Measurements from ENCODE around the gene SPOCK1.

SPOCK1 gene

GRCh38 chr5:137516961-137517360 is 17.8 kb upstream of the SPOCK1 start:
- no peak for DNase-seq
- H3K4me3 Mint-ChIP-seq: no peak overlapping the region
- TF ChIP-seq, protein P1, sequence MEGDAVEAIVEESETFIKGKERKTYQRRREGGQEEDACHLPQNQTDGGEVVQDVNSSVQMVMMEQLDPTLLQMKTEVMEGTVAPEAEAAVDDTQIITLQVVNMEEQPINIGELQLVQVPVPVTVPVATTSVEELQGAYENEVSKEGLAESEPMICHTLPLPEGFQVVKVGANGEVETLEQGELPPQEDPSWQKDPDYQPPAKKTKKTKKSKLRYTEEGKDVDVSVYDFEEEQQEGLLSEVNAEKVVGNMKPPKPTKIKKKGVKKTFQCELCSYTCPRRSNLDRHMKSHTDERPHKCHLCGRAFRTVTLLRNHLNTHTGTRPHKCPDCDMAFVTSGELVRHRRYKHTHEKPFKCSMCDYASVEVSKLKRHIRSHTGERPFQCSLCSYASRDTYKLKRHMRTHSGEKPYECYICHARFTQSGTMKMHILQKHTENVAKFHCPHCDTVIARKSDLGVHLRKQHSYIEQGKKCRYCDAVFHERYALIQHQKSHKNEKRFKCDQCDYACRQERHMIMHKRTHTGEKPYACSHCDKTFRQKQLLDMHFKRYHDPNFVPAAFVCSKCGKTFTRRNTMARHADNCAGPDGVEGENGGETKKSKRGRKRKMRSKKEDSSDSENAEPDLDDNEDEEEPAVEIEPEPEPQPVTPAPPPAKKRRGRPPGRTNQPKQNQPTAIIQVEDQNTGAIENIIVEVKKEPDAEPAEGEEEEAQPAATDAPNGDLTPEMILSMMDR (IDR thresholded peaks at IDR 0.05): no peak
- H3K4me1 Mint-ChIP-seq: no peaks in the 10 kb centered on the region
- H3K36me3 Mint-ChIP-seq (ENCODE audit: low read depth): no peaks in the 10 kb centered on the region
- peaks cover 81% of the 10 kb centered on the region for H3K27me3 Mint-ChIP-seq (ENCODE audit: low read depth, poor library complexity)
- H3K9me3 Mint-ChIP-seq: peaks cover under 1% of the 10 kb centered on the region
- H3K27ac Mint-ChIP-seq: no peak overlapping the region

GRCh38 chr5:137516251-137516797 is 17.2 kb upstream of the SPOCK1 start:
- no peak overlapping the region for H3K27ac Mint-ChIP-seq
- H3K4me1 Mint-ChIP-seq: no peaks in the 10 kb centered on the region
- TF ChIP-seq, protein P1 (IDR thresholded peaks at IDR 0.05): no peak
- peaks cover 76% of the 10 kb centered on the region for H3K27me3 Mint-ChIP-seq (ENCODE audit: low read depth, poor library complexity)
- H3K9me3 Mint-ChIP-seq: peaks cover 7% of the 10 kb centered on the region
- no peak for DNase-seq
- H3K36me3 Mint-ChIP-seq (ENCODE audit: low read depth): no peaks in the 10 kb centered on the region
- no peak overlapping the region for H3K4me3 Mint-ChIP-seq

GRCh38 chr5:137515238-137515637 is 16.1 kb upstream of the SPOCK1 start:
- Mint-ChIP-seq H3K9me3 (peaks cover 10% of the 10 kb centered on the region), H3K27ac (peak overlapping the region; percentile 44), H3K4me1 (no peaks in the 10 kb centered on the region), H3K4me3 (no peak overlapping the region), H3K36me3 (ENCODE audit: low read depth) (no peaks in the 10 kb centered on the region), H3K27me3 (ENCODE audit: low read depth, poor library complexity) (peaks cover 75% of the 10 kb centered on the region)
- no peak for DNase-seq
- TF ChIP-seq, protein P1 (IDR thresholded peaks at IDR 0.05): no peak

- no peak overlapping the region for H3K27ac Mint-ChIP-seq
- H3K4me3 Mint-ChIP-seq: no peak overlapping the region
- no peaks in the 10 kb centered on the region for H3K4me1 Mint-ChIP-seq
- H3K36me3 Mint-ChIP-seq (ENCODE audit: low read depth): no peaks in the 10 kb centered on the region
- no peak for DNase-seq
- TF ChIP-seq, protein P1 (IDR thresholded peaks at IDR 0.05): no peak
- H3K27me3 Mint-ChIP-seq (ENCODE audit: low read depth, poor library complexity): peaks cover 66% of the 10 kb centered on the region
- H3K9me3 Mint-ChIP-seq: peaks cover 10% of the 10 kb centered on the region
These were observed 11.5 kb upstream of the SPOCK1 start for GRCh38 chr5:137510671-137511070.

- Mint-ChIP-seq H3K4me1 (no peaks in the 10 kb centered on the region), H3K9me3 (peaks cover 10% of the 10 kb centered on the region), H3K27ac (no peak overlapping the region), H3K36me3 (ENCODE audit: low read depth) (no peaks in the 10 kb centered on the region), H3K27me3 (ENCODE audit: low read depth, poor library complexity) (peaks cover 44% of the 10 kb centered on the region), H3K4me3 (no peak overlapping the region)
- TF ChIP-seq, protein P1 (IDR thresholded peaks at IDR 0.05): no peak
- DNase-seq: no peak
These were observed 8.0 kb upstream of the SPOCK1 start for GRCh38 chr5:137507150-137507549.

GRCh38 chr5:137506296-137506695 is 7.2 kb upstream of the SPOCK1 start:
- Mint-ChIP-seq H3K27me3 (ENCODE audit: low read depth, poor library complexity) (peaks cover 40% of the 10 kb centered on the region), H3K4me3 (no peak overlapping the region), H3K4me1 (no peaks in the 10 kb centered on the region), H3K36me3 (ENCODE audit: low read depth) (no peaks in the 10 kb centered on the region), H3K9me3 (peaks cover 3% of the 10 kb centered on the region), H3K27ac (no peak overlapping the region)
- TF ChIP-seq, protein P1 (IDR thresholded peaks at IDR 0.05): no peak
- no peak for DNase-seq

Measured in nephron progenitor cell (in vitro differentiated cells).